Sigmoid colon (tissue), 3 donors: ENCODE measurements around the gene ZDHHC11.
"Not testable (repeated sequence)": the region's sequence is repeated elsewhere in the genome, so short reads cannot be mapped to it uniquely, and the experiment has no call there.

Experiments used
- POLR2A ChIP-seq, 2 donors: fragments of 450-650 bp; IDR thresholded peaks; one replicate each; pipeline ENCODE4 v1.6.1; 2016; ENCODE audit warnings: antibody characterized with exemption in 2 of 2, mild to moderate bottlenecking in 2 of 2, moderate library complexity in 2 of 2
- TF ChIP-seq, protein P1 (sequence below), 4 experiments: fragments of 450-650 bp in 3 of 4; fragments of 200-600 bp in 1 of 4; IDR thresholded peaks; one replicate each; pipeline ENCODE4 v1.5.1; 2016 to 2019; ENCODE audit warnings: antibody characterized with exemption in 4 of 4, mild to moderate bottlenecking in 3 of 4, moderate library complexity in 2 of 4

GRCh38 chr5:783049-783802 is 67.6 kb downstream of the ZDHHC11 start:
- TF ChIP-seq, protein P1, sequence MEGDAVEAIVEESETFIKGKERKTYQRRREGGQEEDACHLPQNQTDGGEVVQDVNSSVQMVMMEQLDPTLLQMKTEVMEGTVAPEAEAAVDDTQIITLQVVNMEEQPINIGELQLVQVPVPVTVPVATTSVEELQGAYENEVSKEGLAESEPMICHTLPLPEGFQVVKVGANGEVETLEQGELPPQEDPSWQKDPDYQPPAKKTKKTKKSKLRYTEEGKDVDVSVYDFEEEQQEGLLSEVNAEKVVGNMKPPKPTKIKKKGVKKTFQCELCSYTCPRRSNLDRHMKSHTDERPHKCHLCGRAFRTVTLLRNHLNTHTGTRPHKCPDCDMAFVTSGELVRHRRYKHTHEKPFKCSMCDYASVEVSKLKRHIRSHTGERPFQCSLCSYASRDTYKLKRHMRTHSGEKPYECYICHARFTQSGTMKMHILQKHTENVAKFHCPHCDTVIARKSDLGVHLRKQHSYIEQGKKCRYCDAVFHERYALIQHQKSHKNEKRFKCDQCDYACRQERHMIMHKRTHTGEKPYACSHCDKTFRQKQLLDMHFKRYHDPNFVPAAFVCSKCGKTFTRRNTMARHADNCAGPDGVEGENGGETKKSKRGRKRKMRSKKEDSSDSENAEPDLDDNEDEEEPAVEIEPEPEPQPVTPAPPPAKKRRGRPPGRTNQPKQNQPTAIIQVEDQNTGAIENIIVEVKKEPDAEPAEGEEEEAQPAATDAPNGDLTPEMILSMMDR (IDR thresholded peaks at IDR 0.05): not testable (repeated sequence)
- TF ChIP-seq POLR2A (IDR thresholded peaks at IDR 0.05): not testable (repeated sequence)
